Neural crest cell (in vitro differentiated cells): Measurements from ENCODE around the gene TLNRD1. TPM values are rescaled to one million over a fixed set of nuclear protein-coding genes. Genes with fewer than 3 reads are reported as not detected.

ENCODE experiments used
- DNase-seq: peaks from one replicate; pipeline ENCODE4 v3.0.0; 2021; ENCODE audit warnings: low read depth, mixed read lengths, low spot score
- H3K27ac Mint-ChIP-seq: one replicate; pipeline ENCODE4 v1.8.0; 2021; ENCODE audit warnings: mild to moderate bottlenecking, mixed read lengths; ENCODE audit not compliant: unreplicated experiment
- H3K27me3 Mint-ChIP-seq: 2 replicates; pipeline ENCODE4 v1.8.0; 2021; ENCODE audit warnings: low read depth, mild to moderate bottlenecking, mixed read lengths
- H3K36me3 Mint-ChIP-seq: 2 replicates; pipeline ENCODE4 v1.8.0; 2021; ENCODE audit warnings: low read depth, mild to moderate bottlenecking, mixed read lengths
- H3K4me1 Mint-ChIP-seq: 2 replicates; pipeline ENCODE4 v1.8.0; 2021; ENCODE audit warnings: mixed read lengths
- H3K4me3 Mint-ChIP-seq: one replicate; pipeline ENCODE4 v1.8.0; 2021; ENCODE audit warnings: mild to moderate bottlenecking, mixed read lengths
- H3K9me3 Mint-ChIP-seq: 2 replicates; pipeline ENCODE4 v1.8.0; 2021; ENCODE audit warnings: mixed read lengths
- CTCF ChIP-seq: fragments of 200-600 bp; sonication (generic); conservative IDR thresholded peaks from 2 replicates; pipeline ENCODE4 v1.5.0; 2021; ENCODE audit warnings: antibody characterized with exemption, mild to moderate bottlenecking
- total RNA-seq: library from RNA; stranded (reverse); gene quantifications from 2 replicates; pipeline ENCODE4 v1.2.1, GENCODE V29; 2021

The TLNRD1 gene
- total RNA-seq, 1 donor from 2014 or later, result 31.7 TPM

- H3K4me1 Mint-ChIP-seq, result peaks cover 4% of the 10 kb centered on the region
- peaks cover 18% of the 10 kb centered on the region for H3K36me3 Mint-ChIP-seq
- no peak overlapping the region for H3K4me3 Mint-ChIP-seq
- H3K9me3 Mint-ChIP-seq, result peaks cover 3% of the 10 kb centered on the region
- H3K27me3 Mint-ChIP-seq, result no peaks in the 10 kb centered on the region
- DNase-seq, result no peak
- TF ChIP-seq CTCF, result no peak
- no peak overlapping the region for H3K27ac Mint-ChIP-seq
Observed at GRCh38 chr15:80967991-80968510, 32.7 kb upstream of the TLNRD1 start.

GRCh38 chr15:80969316-80969715, 31.4 kb upstream of the TLNRD1 start:
- H3K9me3 Mint-ChIP-seq, result peaks cover 2% of the 10 kb centered on the region
- H3K27me3 Mint-ChIP-seq, result no peaks in the 10 kb centered on the region
- H3K27ac Mint-ChIP-seq, result no peak overlapping the region
- H3K4me3 Mint-ChIP-seq, result no peak overlapping the region
- peaks cover 12% of the 10 kb centered on the region for H3K4me1 Mint-ChIP-seq
- peaks cover 12% of the 10 kb centered on the region for H3K36me3 Mint-ChIP-seq
- DNase-seq, result no peak
- no peak for TF ChIP-seq CTCF

DNA sequence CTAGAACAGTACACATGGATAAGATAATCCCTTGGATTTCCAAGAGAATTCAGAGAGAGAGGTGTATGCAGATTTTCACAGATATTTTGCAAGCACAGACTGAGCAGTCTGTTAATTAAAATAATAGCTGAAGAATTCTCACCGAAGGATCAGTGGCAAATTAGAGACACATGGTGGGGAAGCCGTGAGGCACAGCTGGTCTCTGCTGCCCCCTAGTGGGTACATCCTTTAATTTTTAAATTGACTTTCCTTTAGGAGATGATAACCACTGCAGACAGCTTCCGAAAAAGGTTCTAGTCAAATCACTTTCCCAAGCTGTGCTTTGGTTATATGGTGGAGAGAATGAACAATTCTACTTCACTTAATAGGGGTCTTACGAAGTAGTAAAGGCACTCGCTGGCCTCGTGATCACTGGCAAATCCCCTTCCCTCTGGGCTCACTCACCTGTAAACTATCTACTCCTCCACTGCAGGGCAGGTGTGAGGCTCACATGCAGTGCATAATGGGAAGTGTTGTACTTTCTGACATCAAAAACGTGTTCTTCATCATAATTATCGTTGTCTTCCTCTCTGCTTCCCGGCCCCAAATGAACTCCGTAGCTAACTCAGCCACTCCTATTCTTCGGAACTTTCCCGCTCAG, 30.6 kb upstream of the TLNRD1 start:
- no peaks in the 10 kb centered on the region for H3K27me3 Mint-ChIP-seq
- H3K27ac Mint-ChIP-seq, result no peak overlapping the region
- peak; percentile 72 for DNase-seq
- H3K4me1 Mint-ChIP-seq, result peaks cover 12% of the 10 kb centered on the region
- H3K4me3 Mint-ChIP-seq, result no peak overlapping the region
- peak; percentile 95 for TF ChIP-seq CTCF
- peaks cover 3% of the 10 kb centered on the region for H3K36me3 Mint-ChIP-seq
- H3K9me3 Mint-ChIP-seq, result no peaks in the 10 kb centered on the region

DNA sequence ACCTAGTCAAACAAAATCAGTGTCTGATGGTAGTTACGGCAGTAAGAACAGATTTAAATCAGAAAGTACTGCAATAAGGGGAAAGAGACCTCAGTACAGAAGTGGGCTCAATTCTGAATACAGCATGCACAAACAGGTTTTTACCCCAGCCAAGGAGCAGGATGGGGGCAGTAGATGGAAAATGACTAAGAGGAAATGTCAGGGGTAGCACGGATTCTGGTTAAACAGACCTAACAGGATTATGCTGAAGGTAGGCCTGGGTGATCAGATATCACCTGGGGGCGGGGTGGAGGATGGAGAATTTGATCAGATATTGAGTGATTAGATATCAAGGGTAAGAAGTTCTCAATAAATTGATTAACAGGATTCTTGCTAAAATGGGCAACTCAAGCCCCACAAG, 30.1 kb upstream of the TLNRD1 start:
- H3K9me3 Mint-ChIP-seq, result no peaks in the 10 kb centered on the region
- peaks cover 12% of the 10 kb centered on the region for H3K4me1 Mint-ChIP-seq
- no peak for DNase-seq
- H3K27ac Mint-ChIP-seq, result no peak overlapping the region
- no peaks in the 10 kb centered on the region for H3K36me3 Mint-ChIP-seq
- TF ChIP-seq CTCF, result no peak
- no peak overlapping the region for H3K4me3 Mint-ChIP-seq
- H3K27me3 Mint-ChIP-seq, result no peaks in the 10 kb centered on the region

DNA sequence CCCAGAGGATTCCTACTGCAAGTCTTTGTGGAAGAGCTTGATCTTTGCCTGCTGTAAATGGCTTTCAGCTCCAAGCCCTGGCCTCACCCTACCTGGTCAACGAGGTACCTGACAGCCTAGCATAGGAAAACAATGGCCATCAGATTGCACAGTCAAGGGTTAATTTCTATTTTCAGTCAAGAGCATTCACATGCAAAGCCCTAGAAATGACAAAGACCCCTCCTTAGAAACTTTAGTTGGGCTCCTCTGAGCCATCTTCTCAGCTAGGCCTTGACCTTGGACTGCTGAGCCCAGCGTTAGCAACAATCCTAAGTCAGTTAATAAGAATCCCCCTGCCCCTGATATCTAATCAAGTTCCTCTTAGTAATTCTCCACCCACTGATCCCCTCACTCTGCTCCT, 29.6 kb upstream of the TLNRD1 start:
- H3K4me1 Mint-ChIP-seq, result peaks cover 12% of the 10 kb centered on the region
- no peak overlapping the region for H3K27ac Mint-ChIP-seq
- no peaks in the 10 kb centered on the region for H3K27me3 Mint-ChIP-seq
- H3K36me3 Mint-ChIP-seq, result no peaks in the 10 kb centered on the region
- no peak overlapping the region for H3K4me3 Mint-ChIP-seq
- no peaks in the 10 kb centered on the region for H3K9me3 Mint-ChIP-seq
- no peak for TF ChIP-seq CTCF
- DNase-seq, result no peak
